GM19025 (cell line): ENCODE results near the gene REX1BD.
"Not testable (repeated sequence)": the region's sequence is repeated elsewhere in the genome, so short reads cannot be mapped to it uniquely, and the experiment has no call there.

Experiments used
- ATAC-seq: cut with Tn5 transposase; IDR thresholded peaks from one replicate; pipeline ENCODE4 v1.9.1; 2021; ENCODE audit warnings: mild to moderate bottlenecking, low read depth, moderate library complexity; ENCODE audit not compliant: unreplicated experiment

The REX1BD gene

GRCh38 chr19:18600692-18601397 lies 12.2 kb downstream of the REX1BD start:
- not testable (repeated sequence) for ATAC-seq

- ATAC-seq: no peak
Observed at GRCh38 chr19:18601875-18602274, 13.3 kb downstream of the REX1BD start.

- no peak for ATAC-seq
Observed at GRCh38 chr19:18603255-18603957, 14.8 kb downstream of the REX1BD start.

GRCh38 chr19:18603958-18604819 lies 15.6 kb downstream of the REX1BD start:
- ATAC-seq: no peak

- ATAC-seq: no peak
Observed at GRCh38 chr19:18604820-18605159, 16.2 kb downstream of the REX1BD start.

GRCh38 chr19:18605196-18605545 lies 16.6 kb downstream of the REX1BD start:
- no peak for ATAC-seq

GRCh38 chr19:18605546-18606280 lies 17.1 kb downstream of the REX1BD start:
- ATAC-seq: no peak

- ATAC-seq: no peak
Observed at GRCh38 chr19:18606281-18607225, 18.0 kb downstream of the REX1BD start, which contains the start of gene CRLF1. Gene CRLF1 (minus strand): TSS chr19:18606799. CDS start chr19:18606656, 143 bp downstream.

GRCh38 chr19:18607226-18608101 lies 18.9 kb downstream of the REX1BD start:
- no peak for ATAC-seq

- ATAC-seq: no peak
Observed at GRCh38 chr19:18608102-18608804, 19.7 kb downstream of the REX1BD start.

GRCh38 chr19:18608805-18609716 lies 20.5 kb downstream of the REX1BD start:
- no peak for ATAC-seq

- ATAC-seq: no peak
Observed at GRCh38 chr19:18609717-18610051, 21.1 kb downstream of the REX1BD start.

GRCh38 chr19:18610245-18610555 lies 21.6 kb downstream of the REX1BD start:
- ATAC-seq: no peak

GRCh38 chr19:18610556-18611326 lies 22.1 kb downstream of the REX1BD start:
- ATAC-seq: no peak

GRCh38 chr19:18611327-18612050 lies 22.9 kb downstream of the REX1BD start:
- no peak for ATAC-seq
